Activated naive CD8-positive, alpha-beta T cell treated with anti-CD3 and anti-CD28 coated beads, Interleukin-2, amount 50 U/mL, for 24 hours (primary cell): Measurements from ENCODE around the gene FLT3.
"Not testable (repeated sequence)": the region's sequence is repeated elsewhere in the genome, so short reads cannot be mapped to it uniquely, and the experiment has no call there.

Experiments
- ATAC-seq: fragments of 150-1000 bp; cut with Tn5 transposase; one replicate; pipeline ENCODE4 v1.10.0; 2021
- DNase-seq: peaks from one replicate; pipeline ENCODE4 v3.0.0; 2021
- H3K27ac Mint-ChIP-seq: one replicate; pipeline ENCODE4 v1.8.0; 2021; ENCODE audit warnings: mild to moderate bottlenecking, mixed read lengths
- H3K27me3 Mint-ChIP-seq: one replicate; pipeline ENCODE4 v1.8.0; 2021; ENCODE audit warnings: mixed read lengths
- H3K36me3 Mint-ChIP-seq: one replicate; pipeline ENCODE4 v1.8.0; 2021; ENCODE audit warnings: low read depth, mixed read lengths
- H3K4me1 Mint-ChIP-seq: one replicate; pipeline ENCODE4 v1.8.0; 2021; ENCODE audit warnings: mixed read lengths
- H3K4me3 Mint-ChIP-seq: one replicate; pipeline ENCODE4 v1.8.0; 2021; ENCODE audit warnings: mild to moderate bottlenecking, moderate library complexity, mixed read lengths
- H3K9me3 Mint-ChIP-seq: one replicate; pipeline ENCODE4 v1.8.0; 2021; ENCODE audit warnings: mixed read lengths

Gene FLT3

DNA sequence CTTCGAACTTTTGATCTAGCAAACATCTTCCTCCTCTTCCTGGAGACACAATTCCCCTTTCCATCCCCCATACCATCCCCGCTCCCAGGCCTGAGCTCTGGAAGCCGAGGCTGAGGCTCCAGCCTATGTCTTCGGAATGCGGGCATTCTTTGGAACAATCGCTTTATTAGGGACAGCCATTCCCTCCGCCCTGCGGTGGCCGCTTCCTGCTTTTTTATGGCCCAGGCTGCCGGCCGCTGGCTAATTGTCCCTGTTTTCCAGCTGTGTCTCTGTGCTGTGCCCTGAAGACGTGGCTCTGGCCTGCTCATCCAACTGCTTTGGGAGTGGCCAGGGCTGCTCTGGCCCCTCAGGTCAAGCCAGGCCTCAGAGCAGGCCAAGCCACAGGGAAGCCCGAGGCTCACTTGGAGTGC, 129.1 kb downstream of the FLT3 start:
- ATAC-seq = no peak
- Mint-ChIP-seq H3K9me3 (no peaks in the 10 kb centered on the region), H3K27ac (no peak overlapping the region), H3K4me1 (peaks cover 22% of the 10 kb centered on the region), H3K4me3 (no peak overlapping the region), H3K36me3 (no peaks in the 10 kb centered on the region), H3K27me3 (peaks cover 81% of the 10 kb centered on the region)
- DNase-seq = no peak

DNA sequence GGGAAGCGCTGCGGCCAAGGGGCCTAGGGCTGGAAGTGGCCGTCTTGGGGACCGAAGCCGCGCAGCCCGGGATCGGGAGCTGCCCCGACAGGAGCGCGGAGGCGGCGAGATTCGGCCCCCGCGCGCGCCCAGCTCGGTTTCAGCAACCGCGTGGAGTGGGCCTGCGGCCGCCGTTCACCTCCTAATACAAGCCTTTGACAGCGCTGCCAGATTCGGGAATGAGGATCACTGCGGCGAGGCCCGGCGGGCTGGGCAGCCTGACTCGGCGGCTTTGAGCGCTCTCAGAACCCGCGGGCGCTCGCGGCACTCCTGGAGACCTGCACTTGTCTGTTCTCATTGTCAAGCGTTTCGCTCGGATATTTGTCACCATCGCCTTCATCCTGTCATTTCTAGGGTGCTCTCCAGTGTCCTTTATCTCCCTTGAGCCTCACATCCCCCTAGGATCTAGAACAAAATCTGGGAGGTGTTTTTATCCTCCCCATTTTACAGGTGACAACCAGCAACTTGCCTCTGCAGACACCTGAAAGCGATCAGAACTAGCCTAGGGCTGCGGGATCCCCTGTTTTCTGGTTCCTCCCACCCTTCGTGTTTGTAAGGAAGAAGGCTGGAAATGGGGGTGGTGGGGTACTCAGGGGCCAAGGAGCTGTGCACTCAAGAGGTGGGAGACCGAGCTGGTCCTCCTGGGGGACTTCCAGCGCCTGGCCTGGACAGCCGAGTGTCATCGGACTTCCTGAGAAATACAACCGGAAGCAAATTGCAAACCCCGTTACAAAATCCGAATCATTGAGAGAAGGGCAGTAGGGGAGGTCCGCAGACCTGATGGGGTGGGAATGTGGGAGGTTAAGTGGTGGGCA, 129.8 kb downstream of the FLT3 start:
- Mint-ChIP-seq H3K9me3 (no peaks in the 10 kb centered on the region), H3K4me3 (no peak overlapping the region), H3K4me1 (peaks cover 20% of the 10 kb centered on the region), H3K27me3 (peaks cover 82% of the 10 kb centered on the region), H3K27ac (no peak overlapping the region), H3K36me3 (no peaks in the 10 kb centered on the region)
- ATAC-seq (no peak), DNase-seq (no peak)

GRCh38 chr13:27969866-27970229, 130.5 kb downstream of the FLT3 start:
- H3K9me3 Mint-ChIP-seq = no peaks in the 10 kb centered on the region
- peaks cover 82% of the 10 kb centered on the region for H3K27me3 Mint-ChIP-seq
- H3K27ac Mint-ChIP-seq = no peak overlapping the region
- no peaks in the 10 kb centered on the region for H3K36me3 Mint-ChIP-seq
- no peak overlapping the region for H3K4me3 Mint-ChIP-seq
- no peak for ATAC-seq
- peaks cover 16% of the 10 kb centered on the region for H3K4me1 Mint-ChIP-seq
- DNase-seq = no peak

- ATAC-seq (no peak), DNase-seq (no peak)
- Mint-ChIP-seq H3K27me3 (peaks cover 82% of the 10 kb centered on the region), H3K9me3 (no peaks in the 10 kb centered on the region), H3K27ac (peak within 1 kb of the TSS; percentile 1), H3K4me1 (peaks cover 16% of the 10 kb centered on the region), H3K4me3 (no peak within 1 kb of the TSS), H3K36me3 (no peaks in the 10 kb centered on the region)
Measured at GRCh38 chr13:27969082-27969865, 131.1 kb downstream of the FLT3 start, which contains the start of gene CDX2. Gene CDX2, minus strand, starts transcription at chr13:27969315. Its CDS starts 309 bp downstream, at chr13:27969006.

- peaks cover 16% of the 10 kb centered on the region for H3K4me1 Mint-ChIP-seq
Measured at GRCh38 chr13:27968316-27969081, 131.9 kb downstream of the FLT3 start.

GRCh38 chr13:27967736-27968315, 132.6 kb downstream of the FLT3 start:
- peaks cover 79% of the 10 kb centered on the region for H3K27me3 Mint-ChIP-seq
- no peak for ATAC-seq
- H3K4me3 Mint-ChIP-seq = peak overlapping the region; percentile 54
- peak overlapping the region; percentile 42 for H3K27ac Mint-ChIP-seq
- no peaks in the 10 kb centered on the region for H3K36me3 Mint-ChIP-seq
- no peak for DNase-seq
- no peaks in the 10 kb centered on the region for H3K9me3 Mint-ChIP-seq
- H3K4me1 Mint-ChIP-seq = peaks cover 16% of the 10 kb centered on the region

More at GRCh38 chr13:27968316-27969081, 131.9 kb downstream of the FLT3 start:
- Mint-ChIP-seq H3K9me3 (no peaks in the 10 kb centered on the region), H3K27ac (no peak overlapping the region), H3K36me3 (no peaks in the 10 kb centered on the region), H3K4me3 (no peak overlapping the region), H3K27me3 (peaks cover 81% of the 10 kb centered on the region)
- no peak for ATAC-seq
- no peak for DNase-seq

DNA sequence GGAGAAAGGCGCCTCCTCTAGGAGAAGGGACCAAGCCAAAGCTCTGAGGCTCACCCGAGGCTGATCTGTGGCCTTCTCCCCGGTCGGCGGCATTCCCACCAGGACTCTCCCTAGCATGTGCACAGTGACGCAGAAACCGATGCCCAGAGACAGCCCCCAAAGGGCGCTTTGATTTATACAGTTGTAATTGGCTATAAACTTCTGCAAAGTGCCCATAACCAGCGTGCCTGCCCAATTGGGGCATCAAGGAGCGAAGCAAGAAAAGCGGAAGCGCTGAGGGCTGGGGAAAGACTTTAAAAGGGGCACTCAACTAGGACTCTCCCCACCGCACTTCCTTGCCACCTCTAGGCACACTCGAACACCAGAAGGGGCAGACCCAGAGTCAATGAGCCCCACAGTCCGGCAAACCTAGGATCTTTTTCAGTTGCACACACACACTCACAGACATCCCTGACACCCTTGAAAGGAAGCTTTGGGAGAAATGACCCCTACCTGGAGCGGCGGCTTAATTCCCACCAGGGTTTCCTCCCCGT, 133.1 kb downstream of the FLT3 start:
- H3K4me3 Mint-ChIP-seq = peak overlapping the region; percentile 54
- ATAC-seq = no peak
- no peak overlapping the region for H3K27ac Mint-ChIP-seq
- DNase-seq = no peak
- no peaks in the 10 kb centered on the region for H3K9me3 Mint-ChIP-seq
- H3K36me3 Mint-ChIP-seq = no peaks in the 10 kb centered on the region
- peaks cover 80% of the 10 kb centered on the region for H3K27me3 Mint-ChIP-seq
- peaks cover 16% of the 10 kb centered on the region for H3K4me1 Mint-ChIP-seq

DNA sequence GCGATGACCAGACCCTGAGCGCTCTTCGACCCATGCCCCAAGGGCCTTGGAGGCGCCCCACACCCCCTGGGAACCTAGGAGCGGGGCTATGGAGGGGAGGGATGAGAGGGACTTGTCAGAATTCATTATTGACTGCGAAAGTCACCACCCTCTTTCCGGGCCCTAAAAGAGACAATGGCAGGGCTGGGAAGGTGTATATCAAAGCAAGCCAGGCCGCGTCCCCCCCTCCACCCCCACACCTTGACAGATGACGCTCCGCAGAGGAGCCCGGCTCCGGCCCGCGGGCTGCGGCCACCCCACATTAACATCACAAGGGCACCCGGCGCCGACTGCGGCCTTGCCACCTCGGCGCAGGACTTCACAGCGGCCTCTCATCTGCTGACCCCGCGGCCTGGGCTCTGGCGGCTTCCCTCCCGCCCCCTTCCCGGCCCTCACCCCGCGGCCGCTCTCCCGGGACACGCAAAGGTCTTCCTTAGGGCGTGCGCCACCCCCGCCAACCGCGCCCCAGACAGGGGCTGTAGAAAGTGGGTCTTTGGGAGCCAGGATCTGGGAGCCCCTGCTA, 133.7 kb downstream of the FLT3 start:
- DNase-seq (no peak), ATAC-seq (no peak)
- Mint-ChIP-seq H3K4me1 (peaks cover 16% of the 10 kb centered on the region), H3K27ac (no peak overlapping the region), H3K9me3 (no peaks in the 10 kb centered on the region), H3K4me3 (no peak overlapping the region), H3K36me3 (no peaks in the 10 kb centered on the region), H3K27me3 (peaks cover 81% of the 10 kb centered on the region)

- Mint-ChIP-seq H3K4me1 (peaks cover 20% of the 10 kb centered on the region), H3K9me3 (no peaks in the 10 kb centered on the region), H3K27me3 (peaks cover 81% of the 10 kb centered on the region), H3K27ac (no peak overlapping the region), H3K4me3 (no peak overlapping the region), H3K36me3 (no peaks in the 10 kb centered on the region)
- ATAC-seq (no peak), DNase-seq (no peak)
Measured at GRCh38 chr13:27965740-27966640, 134.4 kb downstream of the FLT3 start.

GRCh38 chr13:27965343-27965739, 135.0 kb downstream of the FLT3 start:
- Mint-ChIP-seq H3K27ac (no peak overlapping the region), H3K9me3 (no peaks in the 10 kb centered on the region), H3K4me1 (peaks cover 17% of the 10 kb centered on the region), H3K36me3 (no peaks in the 10 kb centered on the region), H3K27me3 (peaks cover 77% of the 10 kb centered on the region), H3K4me3 (no peak overlapping the region)
- ATAC-seq (no peak), DNase-seq (no peak)

GRCh38 chr13:27964741-27965323, 135.5 kb downstream of the FLT3 start:
- H3K4me1 Mint-ChIP-seq = peaks cover 20% of the 10 kb centered on the region
- DNase-seq (no peak), ATAC-seq (no peak)
- no peaks in the 10 kb centered on the region for H3K36me3 Mint-ChIP-seq
- no peak overlapping the region for H3K27ac Mint-ChIP-seq
- H3K27me3 Mint-ChIP-seq = peaks cover 80% of the 10 kb centered on the region
- H3K9me3 Mint-ChIP-seq = no peaks in the 10 kb centered on the region
- no peak overlapping the region for H3K4me3 Mint-ChIP-seq

- Mint-ChIP-seq H3K27me3 (peaks cover 79% of the 10 kb centered on the region), H3K4me1 (peaks cover 18% of the 10 kb centered on the region)
- ATAC-seq, H3K4me3 Mint-ChIP-seq, DNase-seq, H3K9me3 Mint-ChIP-seq, H3K36me3 Mint-ChIP-seq, H3K27ac Mint-ChIP-seq: not testable (repeated sequence)
Measured at GRCh38 chr13:27964206-27964605, 136.2 kb downstream of the FLT3 start.

DNA sequence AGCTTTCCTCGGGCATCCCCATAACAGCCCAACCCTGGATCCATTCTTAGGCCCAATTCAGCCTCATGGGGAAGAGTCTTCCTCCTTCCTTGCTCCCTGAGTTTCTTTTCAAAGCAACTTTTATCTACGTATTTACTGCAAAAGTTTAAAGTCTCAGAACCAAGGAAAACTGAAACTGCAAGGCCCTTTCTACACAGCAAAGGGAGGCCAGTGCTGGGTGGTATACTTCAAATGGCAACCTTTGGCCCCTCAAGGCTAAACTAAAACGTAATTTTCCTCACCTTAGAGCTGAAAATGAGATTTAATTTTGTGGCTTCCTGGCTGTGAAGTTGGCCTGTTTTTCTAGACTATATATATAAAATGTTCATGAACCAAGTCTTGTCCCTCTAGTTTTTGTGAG, 136.9 kb downstream of the FLT3 start:
- DNase-seq = no peak
- ATAC-seq = no peak
- Mint-ChIP-seq H3K27ac (no peak overlapping the region), H3K27me3 (peaks cover 83% of the 10 kb centered on the region), H3K9me3 (no peaks in the 10 kb centered on the region), H3K4me1 (peaks cover 16% of the 10 kb centered on the region), H3K36me3 (no peaks in the 10 kb centered on the region), H3K4me3 (no peak overlapping the region)
